SK-N-SH (cell line): ENCODE measurements around the gene CD300A. TPM values are rescaled to one million over a fixed set of nuclear protein-coding genes. Genes with fewer than 3 reads are reported as not detected.

Experiments used
- CTCF ChIA-PET: fragments of 300-600, 350-600 bp; formaldehyde crosslinking; extraction: SDS; loops from one replicate; lab custom pipeline; 2021; lab: Yijun Ruan, JAX
- POLR2A ChIA-PET: fragments of 350-600 bp; sonication (Branson Sonifier 250); formaldehyde crosslinking; extraction: SDS; loops from one replicate; lab custom pipeline; 2020; ENCODE audit warnings: antibody characterized with exemption, inconsistent platforms; lab: Yijun Ruan, JAX
- DNase-seq: peaks from one replicate; pipeline ENCODE4 v3.0.0; 2012
- H2AFZ ChIP-seq: fragments of 200-600 bp; sonication (generic); 2 replicates; pipeline ENCODE4 v1.8.1; 2016; ENCODE audit warnings: antibody characterized with exemption, mild to moderate bottlenecking, low read depth
- H3F3A ChIP-seq: fragments of 200-600 bp; sonication (generic); replicated peaks from 2 replicates; pipeline ENCODE3; 2016; ENCODE audit warnings: antibody characterized with exemption, mild to moderate bottlenecking; ENCODE audit not compliant: insufficient read depth
- H3K27ac ChIP-seq, 2 experiments: fragments of 200-500 bp in 1 of 2; fragments of 200-600 bp in 1 of 2; sonication (Bioruptor generic) in 1 of 2; sonication (generic), shearing (Covaris generic) in 1 of 2; 2 replicates each; pipeline versions ENCODE4 v1.5.1 to v1.6.1; 2014 to 2016; ENCODE audit warnings: low read depth in 2 of 2, inconsistent platforms in 1 of 2, low read length in 1 of 2, mild to moderate bottlenecking in 1 of 2, mixed read lengths in 1 of 2
- H3K27me3 ChIP-seq: fragments of 200-600 bp; sonication (generic), shearing (Covaris generic); 2 replicates; pipeline ENCODE4 v1.6.1; 2016; ENCODE audit warnings: mixed run types; ENCODE audit not compliant: insufficient read depth
- H3K36me3 ChIP-seq, 2 experiments: fragments of 200-500 bp in 1 of 2; fragments of 200-600 bp in 1 of 2; sonication (Bioruptor generic) in 1 of 2; sonication (generic) in 1 of 2; replicated peaks in 1 of 2; 2 replicates each; pipeline versions ENCODE3 to v1.5.1; 2014 to 2016; ENCODE audit warnings: low read length in 1 of 2, mild to moderate bottlenecking in 1 of 2; ENCODE audit not compliant: insufficient read depth in 2 of 2, control insufficient read depth in 1 of 2
- H3K4me1 ChIP-seq, 2 experiments: fragments of 200-500 bp in 1 of 2; fragments of 200-600 bp in 1 of 2; sonication (Bioruptor generic) in 1 of 2; sonication (generic), shearing (Covaris generic) in 1 of 2; 2 replicates each; pipeline versions ENCODE4 v1.5.1 to v1.6.1; 2014 to 2016; ENCODE audit warnings: low read depth in 1 of 2, low read length in 1 of 2, mixed run types in 1 of 2; ENCODE audit not compliant: insufficient read depth in 2 of 2, control insufficient read depth in 1 of 2
- H3K4me2 ChIP-seq: fragments of 200-600 bp; sonication (generic), shearing (Covaris generic); 2 replicates; pipeline ENCODE4 v1.6.1; 2017; ENCODE audit warnings: mixed run types
- H3K4me3 ChIP-seq, 2 experiments: fragments of 200-500 bp in 1 of 2; fragments of 200-600 bp in 1 of 2; sonication (Bioruptor generic) in 1 of 2; sonication (generic), shearing (Covaris generic) in 1 of 2; 2 replicates each; pipeline versions ENCODE4 v1.5.1 to v1.8.1; 2014 to 2016; ENCODE audit warnings: low read depth in 2 of 2, inconsistent platforms in 1 of 2, low read length in 1 of 2, mild to moderate bottlenecking in 1 of 2, mixed read lengths in 1 of 2, moderate library complexity in 1 of 2
- H3K79me2 ChIP-seq: fragments of 200-600 bp; sonication (generic); 2 replicates; pipeline ENCODE4 v1.8.1; 2017; ENCODE audit warnings: mild to moderate bottlenecking; ENCODE audit not compliant: insufficient read depth
- H3K9ac ChIP-seq: fragments of 200-600 bp; sonication (generic); 2 replicates; pipeline ENCODE4 v1.6.1; 2017; ENCODE audit warnings: mixed run types
- H3K9me2 ChIP-seq: fragments of 200-600 bp; sonication (generic); 2 replicates; pipeline ENCODE4 v1.6.1; 2017; ENCODE audit warnings: mixed run types
- H3K9me3 ChIP-seq: fragments of 200-600 bp; sonication (generic); 2 replicates; pipeline ENCODE4 v1.6.1; 2017; ENCODE audit warnings: mixed run types, mild to moderate bottlenecking, moderate library complexity
- H4K20me1 ChIP-seq: fragments of 200-600 bp; sonication (generic); 2 replicates; pipeline ENCODE4 v1.6.1; 2017; ENCODE audit warnings: mild to moderate bottlenecking, mixed run types; ENCODE audit not compliant: insufficient read depth
- CHD2 ChIP-seq: fragments of 150-350 bp; IDR thresholded peaks from 2 replicates; pipeline ENCODE4 v1.6.1; 2018; ENCODE audit warnings: low read length; ENCODE audit not compliant: partially characterized antibody
- EP300 ChIP-seq, 2 experiments: IDR thresholded peaks; 2 replicates each; pipeline versions ENCODE4 v1.4.0 to v1.6.1; 2012; ENCODE audit warnings: borderline replicate concordance in 1 of 2, low read depth in 1 of 2, low read length in 1 of 2
- FOSL2 ChIP-seq: IDR thresholded peaks from 2 replicates; pipeline ENCODE4 v1.4.0; 2012; ENCODE audit warnings: low read depth, mild to moderate bottlenecking, moderate library complexity, borderline replicate concordance
- FOXM1 ChIP-seq: IDR thresholded peaks from 2 replicates; pipeline ENCODE4 v1.4.0; 2012; ENCODE audit warnings: low read depth, mild to moderate bottlenecking
- GABPA ChIP-seq: IDR thresholded peaks from 2 replicates; pipeline ENCODE4 v1.4.0; 2012; ENCODE audit warnings: low read depth, mild to moderate bottlenecking
- GATA2 ChIP-seq: sonication (generic); formaldehyde crosslinking; IDR thresholded peaks from 2 replicates; pipeline ENCODE4 v1.5.0; 2020; ENCODE audit warnings: mild to moderate bottlenecking, missing genetic modification reagents
- MEF2A ChIP-seq: IDR thresholded peaks from 2 replicates; pipeline ENCODE4 v1.4.0; 2012; ENCODE audit warnings: low read depth, borderline replicate concordance
- MXI1 ChIP-seq: IDR thresholded peaks from 2 replicates; pipeline ENCODE4 v1.6.1; 2012; ENCODE audit warnings: mild to moderate bottlenecking, low read depth, low read length, improper control_type of control experiment
- NFIC ChIP-seq: IDR thresholded peaks from 2 replicates; pipeline ENCODE4 v1.4.0; 2012; ENCODE audit warnings: borderline replicate concordance
- NRF1 ChIP-seq: IDR thresholded peaks from 2 replicates; pipeline ENCODE4 v1.6.1; 2012; ENCODE audit warnings: low read depth, mild to moderate bottlenecking, low read length
- POLR2AphosphoS5 ChIP-seq: IDR thresholded peaks from 2 replicates; pipeline ENCODE4 v1.6.1; 2012; ENCODE audit warnings: low read depth, low read length
- SMC3 ChIP-seq: IDR thresholded peaks from 2 replicates; pipeline ENCODE4 v1.6.1; 2012; ENCODE audit warnings: low read depth, low read length, improper control_type of control experiment
- TAF1 ChIP-seq: IDR thresholded peaks from 2 replicates; pipeline ENCODE4 v1.6.1; 2012; ENCODE audit warnings: low read depth, mild to moderate bottlenecking, low read length, moderate library complexity, borderline replicate concordance
- TCF12 ChIP-seq: IDR thresholded peaks from 2 replicates; pipeline ENCODE4 v1.4.0; 2012
- WGBS: methylation state at CpG from one replicate; pipeline ENCODE4 v1.1.6; 2017; ENCODE audit warnings: low lambda C conversion rate; 5-methylcytosine and 5-hydroxymethylcytosine counted together
- polyA plus RNA-seq, 3 experiments: library from polyadenylated mRNA; depleted of rRNA; stranded (reverse); fragments of >200 nt; gene quantifications; 2 replicates each; pipeline ENCODE4 v1.2.3, GENCODE V29; 2012
- TF ChIP-seq, protein P1 (sequence below): IDR thresholded peaks from 2 replicates; pipeline ENCODE4; 2012
- TF ChIP-seq, protein P2 (sequence below): fragments of 200-600 bp; sonication (generic); IDR thresholded peaks from 2 replicates; pipeline ENCODE4 v1.6.1; 2017; ENCODE audit warnings: antibody characterized with exemption, mild to moderate bottlenecking, moderate library complexity
- TF ChIP-seq, protein P3 (sequence below): IDR thresholded peaks from 2 replicates; pipeline ENCODE4 v1.4.0; 2012; ENCODE audit warnings: low read depth, borderline replicate concordance
- TF ChIP-seq, protein P4 (sequence below): IDR thresholded peaks from 2 replicates; pipeline ENCODE4 v1.4.0; 2012; ENCODE audit warnings: low read depth, borderline replicate concordance

The CD300A gene
- polyA plus RNA-seq, 1 of the 3 experiments (the other 2 are of a cell fraction), result not detected

DNA sequence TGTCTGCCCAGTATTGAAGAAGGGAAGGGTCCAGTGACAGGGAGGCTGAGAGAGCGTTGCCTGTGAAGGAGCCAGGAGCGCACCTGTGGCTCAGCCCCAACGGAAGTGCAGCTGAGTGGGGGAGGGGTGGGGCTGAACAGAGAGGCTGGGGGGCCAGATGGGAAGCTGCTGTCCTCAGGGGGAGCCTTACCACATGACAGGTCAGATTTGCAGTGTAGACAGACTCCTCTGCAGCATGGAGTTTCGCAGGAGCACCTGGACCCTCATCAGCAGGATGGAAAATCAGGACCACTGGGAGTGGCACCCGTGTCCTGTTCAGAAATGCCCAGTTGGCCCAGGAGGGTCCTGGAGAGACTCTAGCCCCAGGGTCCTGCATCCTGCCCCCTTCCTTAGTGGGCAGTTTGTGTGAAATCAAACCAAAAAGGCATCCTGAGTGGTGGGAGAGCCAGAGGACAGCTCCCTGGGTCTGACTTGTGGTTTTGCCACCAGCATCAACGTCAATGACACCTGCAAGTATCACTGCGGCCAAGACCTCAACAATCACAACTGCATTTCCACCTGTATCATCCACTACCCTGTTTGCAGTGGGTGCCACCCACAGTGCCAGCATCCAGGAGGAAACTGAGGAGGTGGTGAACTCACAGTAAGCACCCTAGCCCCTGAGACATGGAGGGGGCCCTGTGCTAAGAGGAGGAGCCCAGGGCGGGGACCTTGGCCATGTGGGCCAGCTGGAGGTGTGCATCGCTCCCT lies 7.8 kb downstream of the CD300A start (continued):
- TF ChIP-seq, protein P1, sequence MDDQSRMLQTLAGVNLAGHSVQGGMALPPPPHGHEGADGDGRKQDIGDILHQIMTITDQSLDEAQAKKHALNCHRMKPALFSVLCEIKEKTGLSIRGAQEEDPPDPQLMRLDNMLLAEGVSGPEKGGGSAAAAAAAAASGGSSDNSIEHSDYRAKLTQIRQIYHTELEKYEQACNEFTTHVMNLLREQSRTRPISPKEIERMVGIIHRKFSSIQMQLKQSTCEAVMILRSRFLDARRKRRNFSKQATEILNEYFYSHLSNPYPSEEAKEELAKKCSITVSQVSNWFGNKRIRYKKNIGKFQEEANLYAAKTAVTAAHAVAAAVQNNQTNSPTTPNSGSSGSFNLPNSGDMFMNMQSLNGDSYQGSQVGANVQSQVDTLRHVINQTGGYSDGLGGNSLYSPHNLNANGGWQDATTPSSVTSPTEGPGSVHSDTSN, result no peak
- no peak for TF ChIP-seq FOXM1
- TF ChIP-seq TCF12, result no peak
- TF ChIP-seq, protein P2, sequence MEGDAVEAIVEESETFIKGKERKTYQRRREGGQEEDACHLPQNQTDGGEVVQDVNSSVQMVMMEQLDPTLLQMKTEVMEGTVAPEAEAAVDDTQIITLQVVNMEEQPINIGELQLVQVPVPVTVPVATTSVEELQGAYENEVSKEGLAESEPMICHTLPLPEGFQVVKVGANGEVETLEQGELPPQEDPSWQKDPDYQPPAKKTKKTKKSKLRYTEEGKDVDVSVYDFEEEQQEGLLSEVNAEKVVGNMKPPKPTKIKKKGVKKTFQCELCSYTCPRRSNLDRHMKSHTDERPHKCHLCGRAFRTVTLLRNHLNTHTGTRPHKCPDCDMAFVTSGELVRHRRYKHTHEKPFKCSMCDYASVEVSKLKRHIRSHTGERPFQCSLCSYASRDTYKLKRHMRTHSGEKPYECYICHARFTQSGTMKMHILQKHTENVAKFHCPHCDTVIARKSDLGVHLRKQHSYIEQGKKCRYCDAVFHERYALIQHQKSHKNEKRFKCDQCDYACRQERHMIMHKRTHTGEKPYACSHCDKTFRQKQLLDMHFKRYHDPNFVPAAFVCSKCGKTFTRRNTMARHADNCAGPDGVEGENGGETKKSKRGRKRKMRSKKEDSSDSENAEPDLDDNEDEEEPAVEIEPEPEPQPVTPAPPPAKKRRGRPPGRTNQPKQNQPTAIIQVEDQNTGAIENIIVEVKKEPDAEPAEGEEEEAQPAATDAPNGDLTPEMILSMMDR, result no peak

DNA sequence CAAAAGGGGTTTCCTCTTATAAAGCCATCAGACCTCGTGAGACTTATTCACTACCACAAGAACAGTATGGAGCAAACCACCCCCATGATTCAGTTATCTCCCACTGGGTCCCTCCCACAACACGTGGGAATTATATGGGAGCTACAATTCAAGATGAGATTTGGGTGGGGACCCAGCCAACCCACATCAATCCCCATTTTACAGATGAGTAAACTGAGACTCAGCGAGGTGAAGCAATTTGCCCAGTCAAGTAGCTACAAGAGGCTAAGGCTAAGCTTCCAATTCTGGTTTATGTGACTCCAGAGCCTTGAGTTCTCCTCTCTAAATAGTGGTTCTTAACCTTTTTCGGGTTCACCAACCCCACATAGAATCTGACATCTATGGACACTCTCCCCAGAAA lies 8.8 kb downstream of the CD300A start:
- Histone ChIP-seq H3K4me3 (no peak overlapping the region), H3K27ac (no peak overlapping the region), H3F3A (no peaks in the 10 kb centered on the region), H3K9me2 (no peaks in the 10 kb centered on the region), H3K27me3 (no peaks in the 10 kb centered on the region), H3K9ac (no peak overlapping the region), H3K36me3 (no peaks in the 10 kb centered on the region), H3K9me3 (no peaks in the 10 kb centered on the region), H3K4me2 (no peak overlapping the region), H2AFZ (no peak overlapping the region), H3K4me1 (no peaks in the 10 kb centered on the region), H4K20me1 (no peaks in the 10 kb centered on the region), H3K79me2 (no peaks in the 10 kb centered on the region)
- CTCF ChIA-PET, result interaction anchor here (0.7 to 15.8 kb wide), 5 partner anchors 19 to 436 kb away, joined by 3 to 122 read pairs (median 30); partner anchors contain the start of gene GPR142
- 19% methylated on average over 4 of the region's 4 CpGs for WGBS
- POLR2A ChIA-PET, result no interaction called here
- no peak for TF ChIP-seq NFIC
- TF ChIP-seq FOXM1, result no peak
- TF ChIP-seq, protein P3, sequence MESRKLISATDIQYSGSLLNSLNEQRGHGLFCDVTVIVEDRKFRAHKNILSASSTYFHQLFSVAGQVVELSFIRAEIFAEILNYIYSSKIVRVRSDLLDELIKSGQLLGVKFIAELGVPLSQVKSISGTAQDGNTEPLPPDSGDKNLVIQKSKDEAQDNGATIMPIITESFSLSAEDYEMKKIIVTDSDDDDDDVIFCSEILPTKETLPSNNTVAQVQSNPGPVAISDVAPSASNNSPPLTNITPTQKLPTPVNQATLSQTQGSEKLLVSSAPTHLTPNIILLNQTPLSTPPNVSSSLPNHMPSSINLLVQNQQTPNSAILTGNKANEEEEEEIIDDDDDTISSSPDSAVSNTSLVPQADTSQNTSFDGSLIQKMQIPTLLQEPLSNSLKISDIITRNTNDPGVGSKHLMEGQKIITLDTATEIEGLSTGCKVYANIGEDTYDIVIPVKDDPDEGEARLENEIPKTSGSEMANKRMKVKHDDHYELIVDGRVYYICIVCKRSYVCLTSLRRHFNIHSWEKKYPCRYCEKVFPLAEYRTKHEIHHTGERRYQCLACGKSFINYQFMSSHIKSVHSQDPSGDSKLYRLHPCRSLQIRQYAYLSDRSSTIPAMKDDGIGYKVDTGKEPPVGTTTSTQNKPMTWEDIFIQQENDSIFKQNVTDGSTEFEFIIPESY, result no peak
- no peak for TF ChIP-seq SMC3
- no peak for TF ChIP-seq GATA2 (CRISPR knock-in tag)
- no peak for TF ChIP-seq FOSL2
- no peak for TF ChIP-seq MXI1
- TF ChIP-seq, protein P4, sequence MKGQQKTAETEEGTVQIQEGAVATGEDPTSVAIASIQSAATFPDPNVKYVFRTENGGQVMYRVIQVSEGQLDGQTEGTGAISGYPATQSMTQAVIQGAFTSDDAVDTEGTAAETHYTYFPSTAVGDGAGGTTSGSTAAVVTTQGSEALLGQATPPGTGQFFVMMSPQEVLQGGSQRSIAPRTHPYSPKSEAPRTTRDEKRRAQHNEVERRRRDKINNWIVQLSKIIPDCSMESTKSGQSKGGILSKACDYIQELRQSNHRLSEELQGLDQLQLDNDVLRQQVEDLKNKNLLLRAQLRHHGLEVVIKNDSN, result no peak
- no peak for TF ChIP-seq MEF2A
- no peak for TF ChIP-seq EP300 (IDR thresholded peaks at IDR 0.05; ENCODE audit: borderline replicate concordance in 1 of 2, low read depth in 1 of 2, low read length in 1 of 2)
- TF ChIP-seq NRF1, result no peak
- no peak for TF ChIP-seq CHD2
- no peak for TF ChIP-seq GABPA
- no peak for TF ChIP-seq POLR2AphosphoS5
- no peak for TF ChIP-seq TAF1
- no peak for DNase-seq
